WTC11 (cell line): ENCODE measurements around the gene LY6G5B. TPM values are rescaled to one million over a fixed set of nuclear protein-coding genes. Genes with fewer than 3 reads are reported as not detected.

Source experiments
- ATAC-seq: fragments of 200-7000 bp; cut with Tn5 transposase; 2 replicates; pipeline ENCODE4 v1.10.0; 2021; ENCODE audit warnings: mild to moderate bottlenecking, moderate library complexity
- CTCF ChIA-PET: fragments of 300-600 bp; sonication (Branson Sonifier 250); formaldehyde crosslinking; loops from one replicate; lab custom pipeline; 2021; ENCODE audit warnings: antibody characterized with exemption; lab: Charles Lee
- POLR2A ChIA-PET: fragments of 350-600 bp; sonication (Branson Sonifier 250); formaldehyde crosslinking; loops from one replicate; lab custom pipeline; 2021; ENCODE audit warnings: antibody characterized with exemption; lab: Charles Lee
- DNase-seq: peaks from one replicate; pipeline ENCODE4 v3.0.0; 2021; ENCODE audit warnings: low spot score
- H3K27ac Mint-ChIP-seq: 2 replicates; pipeline ENCODE4 v1.8.0; 2021; ENCODE audit warnings: mixed read lengths
- H3K27me3 Mint-ChIP-seq: 2 replicates; pipeline ENCODE4 v1.8.0; 2021; ENCODE audit warnings: low read depth, mild to moderate bottlenecking, moderate library complexity, mixed read lengths
- H3K36me3 Mint-ChIP-seq: 2 replicates; pipeline ENCODE4 v1.8.0; 2021; ENCODE audit warnings: mixed read lengths
- H3K4me1 Mint-ChIP-seq: 2 replicates; pipeline ENCODE4 v1.8.0; 2022; ENCODE audit warnings: mixed read lengths
- H3K4me3 Mint-ChIP-seq: 2 replicates; pipeline ENCODE4 v1.8.0; 2021; ENCODE audit warnings: mild to moderate bottlenecking, moderate library complexity, mixed read lengths
- H3K9me3 Mint-ChIP-seq: 2 replicates; pipeline ENCODE4 v1.8.0; 2021; ENCODE audit warnings: mixed read lengths
- AR ChIP-seq: fragments of 250-450 bp; sonication (Bioruptor Pico); IDR thresholded peaks from 2 replicates; pipeline ENCODE4 v1.9.0; 2021; ENCODE audit warnings: mild to moderate bottlenecking
- ATF2 ChIP-seq: sonication (generic); formaldehyde crosslinking; IDR thresholded peaks from 2 replicates; pipeline ENCODE4 v1.8.1; 2022; ENCODE audit warnings: low read depth, missing genetic modification reagents, borderline replicate concordance
- CREM ChIP-seq: sonication (generic); formaldehyde crosslinking; IDR thresholded peaks from 2 replicates; pipeline ENCODE4 v1.8.1; 2022; ENCODE audit warnings: mild to moderate bottlenecking, missing genetic modification reagents, moderate library complexity
- ZNF512 ChIP-seq: sonication (generic); formaldehyde crosslinking; IDR thresholded peaks from 2 replicates; pipeline ENCODE4 v1.8.1; 2022; ENCODE audit warnings: missing genetic modification reagents, borderline replicate concordance
- ZSCAN18 ChIP-seq: fragments of 250-450 bp; sonication (Bioruptor Pico); IDR thresholded peaks from 2 replicates; pipeline ENCODE4 v2.1.2; 2022; ENCODE audit warnings: mild to moderate bottlenecking, moderate library complexity
- microRNA-seq: library from miRNA; unstranded; fragments of <30 nt; microRNA quantifications from one replicate; pipeline ENCODE4 v1.2.0, GENCODE V29; 2022; ENCODE audit warnings: borderline number of aligned reads
- total RNA-seq: library from RNA; stranded (reverse); gene quantifications from 3 replicates; pipeline ENCODE4 v1.2.3, GENCODE V29; 2021
- TF ChIP-seq, protein P1 (sequence below): sonication (generic); formaldehyde crosslinking; IDR thresholded peaks from 2 replicates; pipeline ENCODE4 v1.8.1; 2023; ENCODE audit warnings: mild to moderate bottlenecking, missing genetic modification reagents

Gene LY6G5B
- total RNA-seq, 1 experiment from 2014 or later = 15.7 TPM

DNA sequence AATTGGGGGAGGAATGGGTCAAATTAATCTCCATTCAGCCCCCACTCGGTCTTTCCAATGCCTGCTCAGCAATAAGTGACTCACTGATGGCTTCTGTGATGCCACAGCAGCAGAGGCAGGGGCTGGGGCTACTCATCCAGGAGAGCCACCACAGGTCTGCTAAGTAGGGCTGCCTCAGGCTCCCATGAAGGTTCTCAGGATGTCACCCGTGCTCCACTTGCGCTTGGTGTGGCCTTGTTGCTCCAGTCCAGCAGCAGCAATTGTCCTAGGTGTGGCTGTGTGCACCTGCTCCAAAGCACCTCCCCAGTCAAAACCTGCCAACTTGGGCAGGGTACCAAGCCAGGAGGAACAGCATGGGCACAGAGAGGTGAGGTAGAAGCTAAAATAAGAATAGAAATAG lies 52.4 kb downstream of the LY6G5B start:
- ChIA-PET POLR2A (no interaction called here), CTCF (no interaction called here)
- Mint-ChIP-seq H3K27me3 (peaks cover 4% of the 10 kb centered on the region; the same call in 1 of the 2 replicates), H3K9me3 (no peaks in the 10 kb centered on the region), H3K27ac (no peak overlapping the region), H3K4me3 (no peak overlapping the region), H3K36me3 (peaks cover 9% of the 10 kb centered on the region), H3K4me1 (peaks cover 18% of the 10 kb centered on the region)
- ATAC-seq = no peak
- DNase-seq = no peak
- no peak for TF ChIP-seq AR
- no peak for TF ChIP-seq CREM
- no peak for TF ChIP-seq ZNF512 (CRISPR knock-in tag)
- no peak for TF ChIP-seq ATF2 (CRISPR knock-in tag)
- TF ChIP-seq, protein P1, sequence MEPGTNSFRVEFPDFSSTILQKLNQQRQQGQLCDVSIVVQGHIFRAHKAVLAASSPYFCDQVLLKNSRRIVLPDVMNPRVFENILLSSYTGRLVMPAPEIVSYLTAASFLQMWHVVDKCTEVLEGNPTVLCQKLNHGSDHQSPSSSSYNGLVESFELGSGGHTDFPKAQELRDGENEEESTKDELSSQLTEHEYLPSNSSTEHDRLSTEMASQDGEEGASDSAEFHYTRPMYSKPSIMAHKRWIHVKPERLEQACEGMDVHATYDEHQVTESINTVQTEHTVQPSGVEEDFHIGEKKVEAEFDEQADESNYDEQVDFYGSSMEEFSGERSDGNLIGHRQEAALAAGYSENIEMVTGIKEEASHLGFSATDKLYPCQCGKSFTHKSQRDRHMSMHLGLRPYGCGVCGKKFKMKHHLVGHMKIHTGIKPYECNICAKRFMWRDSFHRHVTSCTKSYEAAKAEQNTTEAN (CRISPR knock-in tag) = no peak
- TF ChIP-seq ZSCAN18 (CRISPR knock-in tag) = no peak

Small RNA genes within 50 kb of the gene (microRNA-seq; reads per million reads assigned to microRNA genes)
- gene MIR4646 = not detected
- not detected for gene MIR6832

Other genes starting within 250 kb of the LY6G5B start
- 26.9 to 37.0 TPM (median 27.0 TPM) in 3 replicates for gene MICB, start 171.8 kb upstream of the LY6G5B start, total RNA-seq
- gene MCCD1, start 141.0 kb upstream of the LY6G5B start, total RNA-seq = not detected in 3 replicates
- gene DDX39B, start 128.0 kb upstream of the LY6G5B start, total RNA-seq = 704 to 738 TPM (median 712 TPM) in 3 replicates
- 2.7 to 4.1 TPM (median 4.0 TPM) in 3 replicates for gene ATP6V1G2, start 123.4 kb upstream of the LY6G5B start, total RNA-seq
- 14.9 to 19.5 TPM (median 17.1 TPM) in 3 replicates for gene NFKBIL1, start 122.4 kb upstream of the LY6G5B start, total RNA-seq
- 0.46 to 1.2 TPM (median 0.87 TPM) in 3 replicates for gene LTA, start 97.7 kb upstream of the LY6G5B start, total RNA-seq
- gene TNF, start 94.4 kb upstream of the LY6G5B start, total RNA-seq = 0.23 to 0.46 TPM (median 0.31 TPM) in 3 replicates
- gene LTB, start 87.6 kb upstream of the LY6G5B start, total RNA-seq = 1.0 to 1.5 TPM (median 1.3 TPM) in 3 replicates
- gene LST1, start 83.7 kb upstream of the LY6G5B start, total RNA-seq = 0.34 to 0.66 TPM in 2 of 3 replicates, not detected in the other
- not detected in 3 replicates for gene NCR3, start 77.0 kb upstream of the LY6G5B start, total RNA-seq
- 5.4 to 8.5 TPM (median 7.1 TPM) in 3 replicates for gene AIF1, start 54.7 kb upstream of the LY6G5B start, total RNA-seq
- gene PRRC2A, start 49.3 kb upstream of the LY6G5B start, total RNA-seq = 372 to 381 TPM (median 373 TPM) in 3 replicates
- gene BAG6, start 17.3 kb upstream of the LY6G5B start, total RNA-seq = 366 to 410 TPM (median 396 TPM) in 3 replicates
- 3.5 to 4.6 TPM (median 4.3 TPM) in 3 replicates for gene APOM, start 14.1 kb upstream of the LY6G5B start, total RNA-seq
- 14.0 to 16.3 TPM (median 14.3 TPM) in 3 replicates for gene C6orf47, start 9.2 kb upstream of the LY6G5B start, total RNA-seq
- gene GPANK1, start 5.0 kb upstream of the LY6G5B start, total RNA-seq = 24.3 to 29.1 TPM (median 26.4 TPM) in 3 replicates
- 153 to 183 TPM (median 161 TPM) in 3 replicates for gene CSNK2B, start 3.9 kb upstream of the LY6G5B start, total RNA-seq
- gene LY6G5C, start 11.1 kb downstream of the LY6G5B start, total RNA-seq = 0.98 to 1.6 TPM (median 1.0 TPM) in 3 replicates
- gene ABHD16A, start 33.3 kb downstream of the LY6G5B start, total RNA-seq = 28.6 to 30.3 TPM (median 29.8 TPM) in 3 replicates
- not detected in 3 replicates for gene LY6G6F, start 36.9 kb downstream of the LY6G5B start, total RNA-seq
- gene LY6G6D, start 45.4 kb downstream of the LY6G5B start, total RNA-seq = not detected in 3 replicates
- 0.21 to 0.35 TPM in 2 of 3 replicates, not detected in the other for gene LY6G6C, start 51.8 kb downstream of the LY6G5B start, total RNA-seq
- 0.09 to 0.11 TPM (median 0.11 TPM) in 3 replicates for gene MPIG6B, start 53.4 kb downstream of the LY6G5B start, total RNA-seq
- 62.2 to 67.3 TPM (median 65.8 TPM) in 3 replicates for gene DDAH2, start 59.3 kb downstream of the LY6G5B start, total RNA-seq
- 229 to 244 TPM (median 230 TPM) in 3 replicates for gene CLIC1, start 66.6 kb downstream of the LY6G5B start, total RNA-seq
- gene MSH5, start 70.0 kb downstream of the LY6G5B start, total RNA-seq = 43.1 to 62.3 TPM (median 56.1 TPM) in 3 replicates
- 13.3 to 16.9 TPM (median 13.7 TPM) in 3 replicates for gene SAPCD1, start 92.7 kb downstream of the LY6G5B start, total RNA-seq
- gene VWA7, start 107.4 kb downstream of the LY6G5B start, total RNA-seq = 1.2 to 1.8 TPM (median 1.4 TPM) in 3 replicates
- 147 to 177 TPM (median 161 TPM) in 3 replicates for gene VARS1, start 125.8 kb downstream of the LY6G5B start, total RNA-seq
- 104 to 121 TPM (median 119 TPM) in 3 replicates for gene LSM2, start 137.0 kb downstream of the LY6G5B start, total RNA-seq
- 1.2 to 2.1 TPM (median 1.9 TPM) in 3 replicates for gene HSPA1L, start 145.3 kb downstream of the LY6G5B start, total RNA-seq
- gene HSPA1A, start 145.6 kb downstream of the LY6G5B start, total RNA-seq = 57.2 to 80.1 TPM (median 75.8 TPM) in 3 replicates
- gene HSPA1B, start 157.8 kb downstream of the LY6G5B start, total RNA-seq = 75.3 to 105 TPM (median 96.4 TPM) in 3 replicates
- 42.6 to 44.8 TPM (median 42.8 TPM) in 3 replicates for gene NEU1, start 192.8 kb downstream of the LY6G5B start, total RNA-seq
- gene SLC44A4, start 209.0 kb downstream of the LY6G5B start, total RNA-seq = 3.1 to 3.5 TPM (median 3.5 TPM) in 3 replicates
- 137 to 169 TPM (median 168 TPM) in 3 replicates for gene EHMT2, start 227.7 kb downstream of the LY6G5B start, total RNA-seq
- 24.0 to 46.2 TPM (median 44.1 TPM) in 3 replicates for gene ZBTB12, start 232.1 kb downstream of the LY6G5B start, total RNA-seq